ENCODE data around the gene GRIA3. TPM values are rescaled to one million over a fixed set of nuclear protein-coding genes. Genes with fewer than 3 reads are reported as not detected.

Gene GRIA3
- total RNA-seq, 4 donors from 2014 or later = 0.19 to 0.44 TPM; not detected in 2

DNA sequence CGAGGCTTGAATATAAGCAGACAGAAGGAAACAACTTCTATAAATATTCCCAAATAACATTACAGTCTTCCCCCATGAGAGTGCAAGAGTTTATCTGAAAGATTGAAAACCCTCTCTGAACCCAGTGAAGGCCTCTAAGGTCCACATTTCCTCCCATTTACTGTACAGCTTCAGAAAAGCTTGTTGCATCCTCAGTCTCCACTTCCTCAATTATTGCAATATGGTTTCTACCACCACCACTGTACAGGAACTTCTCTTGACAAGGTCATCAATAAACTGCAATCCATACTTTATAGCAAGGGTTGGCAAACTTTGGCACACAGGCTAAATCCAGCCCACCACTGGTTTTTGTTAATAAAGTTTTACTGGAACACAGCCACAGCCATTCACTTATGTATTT is 309.8 kb downstream of the GRIA3 start:
- Histone ChIP-seq H3K27me3 (no peaks in the 10 kb centered on the region), H3K27ac (no peak overlapping the region), H3K4me3 (no peak overlapping the region), H3K9me3 (no peaks in the 10 kb centered on the region), H3K4me1 (no peaks in the 10 kb centered on the region), H3K36me3 (no peaks in the 10 kb centered on the region)
- TF ChIP-seq, protein P1, sequence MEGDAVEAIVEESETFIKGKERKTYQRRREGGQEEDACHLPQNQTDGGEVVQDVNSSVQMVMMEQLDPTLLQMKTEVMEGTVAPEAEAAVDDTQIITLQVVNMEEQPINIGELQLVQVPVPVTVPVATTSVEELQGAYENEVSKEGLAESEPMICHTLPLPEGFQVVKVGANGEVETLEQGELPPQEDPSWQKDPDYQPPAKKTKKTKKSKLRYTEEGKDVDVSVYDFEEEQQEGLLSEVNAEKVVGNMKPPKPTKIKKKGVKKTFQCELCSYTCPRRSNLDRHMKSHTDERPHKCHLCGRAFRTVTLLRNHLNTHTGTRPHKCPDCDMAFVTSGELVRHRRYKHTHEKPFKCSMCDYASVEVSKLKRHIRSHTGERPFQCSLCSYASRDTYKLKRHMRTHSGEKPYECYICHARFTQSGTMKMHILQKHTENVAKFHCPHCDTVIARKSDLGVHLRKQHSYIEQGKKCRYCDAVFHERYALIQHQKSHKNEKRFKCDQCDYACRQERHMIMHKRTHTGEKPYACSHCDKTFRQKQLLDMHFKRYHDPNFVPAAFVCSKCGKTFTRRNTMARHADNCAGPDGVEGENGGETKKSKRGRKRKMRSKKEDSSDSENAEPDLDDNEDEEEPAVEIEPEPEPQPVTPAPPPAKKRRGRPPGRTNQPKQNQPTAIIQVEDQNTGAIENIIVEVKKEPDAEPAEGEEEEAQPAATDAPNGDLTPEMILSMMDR (IDR thresholded peaks at IDR 0.05) = no peak
- TF ChIP-seq POLR2A (IDR thresholded peaks at IDR 0.05) = no peak
- 31 to 50% methylated on average over 1 of the region's 1 CpG for WGBS, 2 donors
- DNase-seq = no peak
- intact Hi-C loops (cut with DNase I) = no loop called here

DNA sequence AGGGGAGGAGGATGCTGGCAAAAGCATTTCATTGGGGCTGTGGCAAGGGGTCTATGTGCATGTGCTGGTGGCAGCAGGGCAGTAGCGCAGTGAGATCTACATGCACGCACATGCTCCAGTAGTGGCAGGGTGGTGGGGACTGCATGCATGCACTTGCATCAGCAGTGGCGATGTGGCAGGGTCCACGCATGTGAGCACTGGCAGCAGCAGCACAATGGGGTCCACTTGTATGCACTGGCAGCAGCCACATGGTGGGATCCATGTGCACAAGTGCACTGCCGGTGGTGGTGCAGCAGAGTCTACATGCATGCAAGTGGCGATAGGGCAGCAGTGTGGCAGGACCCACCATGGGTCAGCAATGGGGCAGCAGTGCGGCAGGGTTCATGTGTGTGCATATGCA is 315.7 kb downstream of the GRIA3 start:
- Histone ChIP-seq H3K27ac (no peak overlapping the region), H3K36me3 (no peaks in the 10 kb centered on the region), H3K4me3 (no peak overlapping the region), H3K27me3 (no peaks in the 10 kb centered on the region), H3K4me1 (no peaks in the 10 kb centered on the region), H3K9me3 (no peaks in the 10 kb centered on the region)
- intact Hi-C loops (cut with DNase I) = no loop called here
- 88% methylated on average over 5 of the region's 7 CpGs; no CpG with 5 or more reads in 1 of the 2 donors for WGBS, 2 donors
- TF ChIP-seq, protein P1 (IDR thresholded peaks at IDR 0.05) = no peak
- TF ChIP-seq POLR2A (IDR thresholded peaks at IDR 0.05) = no peak
- no peak for DNase-seq

DNA sequence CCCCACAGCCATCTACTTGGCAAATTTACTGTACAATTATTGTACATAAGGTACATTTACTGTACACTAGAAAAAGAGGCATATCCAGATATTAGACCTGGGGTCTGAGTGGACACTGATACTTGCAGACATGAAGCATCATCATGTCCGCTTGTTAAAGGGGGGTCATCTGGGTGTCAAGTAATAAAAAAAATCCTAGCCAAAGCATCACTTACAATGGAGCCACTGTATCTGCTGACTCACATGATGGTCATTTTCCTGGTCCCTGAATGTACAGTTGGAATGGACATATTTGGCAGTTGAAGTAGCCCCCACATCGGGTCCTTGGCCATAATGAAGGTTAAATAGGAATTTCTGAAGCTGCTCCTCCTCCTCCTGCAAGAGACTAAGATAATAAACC is 320.0 kb downstream of the GRIA3 start:
- WGBS, 2 donors = 44 to 93% methylated on average over 2 of the region's 2 CpGs
- TF ChIP-seq POLR2A (IDR thresholded peaks at IDR 0.05) = no peak
- TF ChIP-seq, protein P1 (IDR thresholded peaks at IDR 0.05) = no peak
- no peaks in the 10 kb centered on the region for H3K4me1 ChIP-seq
- H3K27me3 ChIP-seq = no peaks in the 10 kb centered on the region
- H3K4me3 ChIP-seq = no peak overlapping the region
- no peak overlapping the region for H3K27ac ChIP-seq
- H3K9me3 ChIP-seq = no peaks in the 10 kb centered on the region
- intact Hi-C loops (cut with DNase I) = no loop called here
- no peak for DNase-seq
- no peaks in the 10 kb centered on the region for H3K36me3 ChIP-seq

DNA sequence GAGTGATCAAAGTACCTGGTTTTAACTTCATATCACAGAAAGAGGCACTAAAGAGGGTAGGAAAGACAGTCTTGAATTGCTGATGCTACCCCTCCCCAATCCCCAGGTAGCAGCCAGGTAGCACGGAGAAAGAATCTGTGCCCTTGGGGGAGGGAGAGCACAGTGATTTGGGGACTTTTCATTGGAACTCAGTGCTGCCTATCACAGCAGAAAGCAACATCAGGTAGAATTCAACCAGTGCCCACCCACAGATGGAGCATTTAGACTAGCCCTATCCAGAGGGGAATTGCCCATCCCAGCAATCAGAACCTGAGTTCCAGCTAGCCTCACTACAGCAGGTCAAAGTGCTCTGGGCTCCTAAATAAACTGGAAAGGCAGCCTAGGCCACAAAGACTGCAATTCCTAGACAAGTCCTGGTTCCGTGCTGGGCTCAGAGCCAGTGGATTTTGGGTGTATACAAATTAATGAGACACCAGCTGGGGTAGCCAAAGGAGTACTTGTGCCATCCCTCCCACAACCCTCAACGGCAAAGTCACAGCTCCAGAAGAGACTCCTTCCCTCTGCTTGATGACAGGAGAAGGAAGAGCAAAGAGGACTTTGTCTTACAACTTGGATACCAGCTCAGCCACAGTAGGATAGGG is 320.7 kb downstream of the GRIA3 start:
- WGBS, 2 donors = 10 to 29% methylated on average over 2 to 3 of the region's 3 CpGs

DNA sequence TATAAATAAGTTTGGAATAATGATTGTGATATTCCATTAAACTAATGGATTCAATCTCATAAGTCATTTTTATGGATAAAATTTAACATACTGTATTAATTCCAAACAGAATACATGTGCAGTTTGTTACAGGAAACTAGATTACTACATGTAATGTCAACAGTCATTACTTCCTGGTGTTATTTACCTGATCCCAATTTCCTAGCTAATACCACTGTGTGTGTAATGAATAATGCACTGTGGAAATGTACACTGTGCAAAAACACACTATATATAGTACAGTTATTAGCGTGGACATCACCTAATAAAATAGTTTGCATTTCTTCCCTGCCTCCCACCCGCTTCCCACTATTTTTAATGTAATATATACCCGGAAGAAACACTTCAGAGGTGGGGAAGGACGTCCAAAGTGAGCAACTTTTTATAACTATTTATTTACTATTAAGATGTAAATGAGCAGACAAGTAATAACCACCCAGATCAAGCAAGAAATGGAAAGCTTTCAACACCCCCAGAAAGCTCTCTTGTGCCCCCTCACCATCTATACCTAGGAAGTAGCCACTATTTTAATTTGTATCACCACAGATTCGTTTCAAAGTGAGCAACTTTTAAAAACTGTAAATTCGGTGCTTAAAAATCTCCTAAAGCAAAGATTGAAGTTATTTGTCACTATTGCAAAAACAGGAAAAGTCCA is 329.7 kb downstream of the GRIA3 start:
- H3K27me3 ChIP-seq = no peaks in the 10 kb centered on the region

More for the DNA sequence above, 320.7 kb downstream of the GRIA3 start:
- Histone ChIP-seq H3K9me3 (no peaks in the 10 kb centered on the region), H3K4me3 (no peak overlapping the region), H3K27me3 (no peaks in the 10 kb centered on the region), H3K4me1 (no peaks in the 10 kb centered on the region), H3K27ac (no peak overlapping the region), H3K36me3 (no peaks in the 10 kb centered on the region)
- intact Hi-C loops (cut with DNase I) = no loop called here
- no peak for DNase-seq
- TF ChIP-seq POLR2A (IDR thresholded peaks at IDR 0.05) = no peak
- TF ChIP-seq, protein P1 (IDR thresholded peaks at IDR 0.05) = no peak

More for the DNA sequence above, 329.7 kb downstream of the GRIA3 start:
- WGBS, 2 donors = 45 to 52% methylated on average over 6 of the region's 6 CpGs
- H3K9me3 ChIP-seq = no peaks in the 10 kb centered on the region
- no peaks in the 10 kb centered on the region for H3K36me3 ChIP-seq
- intact Hi-C loops (cut with DNase I) = no loop called here
- H3K4me3 ChIP-seq = peak overlapping the region in 3 of 4 donors; percentile 1 to 24 (median 16)
- no peak for DNase-seq
- TF ChIP-seq, protein P1 (IDR thresholded peaks at IDR 0.05) = no peak
- no peak for TF ChIP-seq POLR2A (IDR thresholded peaks at IDR 0.05)
- no peaks in the 10 kb centered on the region for H3K4me1 ChIP-seq
- no peak overlapping the region for H3K27ac ChIP-seq
